NCI-H187 (cell line): ENCODE measurements around the gene GPR156.
"Not testable (repeated sequence)": the region's sequence is repeated elsewhere in the genome, so short reads cannot be mapped to it uniquely, and the experiment has no call there.

Experiments used
- DNase-seq, 2 experiments: peaks; one replicate each; lab custom pipeline; 2025; lab: John Stamatoyannopoulos, UW

GPR156 gene

GRCh38 chr3:120284747-120285507, at the start of gene GPR156:
GPR156 (minus strand) TSS chr3:120285222; CDS start chr3:120244098, 41,124 bp downstream.
- DNase-seq = no peak

- no peak for DNase-seq
These were observed 47.6 kb upstream of the GPR156 start for GRCh38 chr3:120332646-120333045.

- no peak for DNase-seq
These were observed 46.1 kb upstream of the GPR156 start for GRCh38 chr3:120331076-120331475.

GRCh38 chr3:120326784-120327183, 41.8 kb upstream of the GPR156 start:
- no peak for DNase-seq

- no peak for DNase-seq
These were observed 39.2 kb upstream of the GPR156 start for GRCh38 chr3:120324190-120324589.

GRCh38 chr3:120323761-120324160, 38.7 kb upstream of the GPR156 start:
- DNase-seq = not testable (repeated sequence)

- DNase-seq = no peak
These were observed 27.1 kb upstream of the GPR156 start for GRCh38 chr3:120311863-120312794.

GRCh38 chr3:120306519-120307455, 21.8 kb upstream of the GPR156 start:
- no peak for DNase-seq

GRCh38 chr3:120304616-120305015, 19.6 kb upstream of the GPR156 start:
- DNase-seq = no peak

GRCh38 chr3:120302361-120302760, 17.3 kb upstream of the GPR156 start:
- DNase-seq = no peak

GRCh38 chr3:120300971-120301370, 15.9 kb upstream of the GPR156 start:
- DNase-seq = no peak

GRCh38 chr3:120299403-120299802, 14.4 kb upstream of the GPR156 start:
- no peak for DNase-seq

- no peak for DNase-seq
These were observed 14.0 kb upstream of the GPR156 start for GRCh38 chr3:120298996-120299395.

GRCh38 chr3:120291552-120291951, 6.5 kb upstream of the GPR156 start:
- not testable (repeated sequence) for DNase-seq

- no peak for DNase-seq
These were observed 4.6 kb upstream of the GPR156 start for GRCh38 chr3:120289636-120290035.

- no peak for DNase-seq
These were observed 1.4 kb upstream of the GPR156 start for GRCh38 chr3:120286465-120286864.

- no peak for DNase-seq
These were observed 453 bp upstream of the GPR156 start for GRCh38 chr3:120285508-120285841.

- DNase-seq = peak in 1 of 2 experiments; percentile 5
These were observed 3.8 kb downstream of the GPR156 start for GRCh38 chr3:120281261-120281660.

GRCh38 chr3:120280566-120280965, 4.5 kb downstream of the GPR156 start:
- no peak for DNase-seq

- DNase-seq = no peak
These were observed 5.0 kb downstream of the GPR156 start for GRCh38 chr3:120280026-120280425.

- DNase-seq = no peak
These were observed 8.3 kb downstream of the GPR156 start for GRCh38 chr3:120276767-120277166.

- no peak for DNase-seq
These were observed 9.4 kb downstream of the GPR156 start for GRCh38 chr3:120275618-120276017.
